AG04449 (cell line): ENCODE data around the gene MYRF.

Source experiments
- CTCF ChIA-PET: fragments of 350-600 bp; formaldehyde crosslinking; extraction: SDS; loops from one replicate; lab custom pipeline; 2021; ENCODE audit warnings: antibody characterized with exemption; lab: Yijun Ruan, JAX
- POLR2A ChIA-PET: fragments of 400-600, 350-600 bp; formaldehyde crosslinking; extraction: SDS; loops from one replicate; lab custom pipeline; 2020; ENCODE audit warnings: antibody characterized with exemption, inconsistent platforms; lab: Yijun Ruan, JAX
- DNase-seq: peaks from one replicate; pipeline ENCODE4 v3.0.0-alpha.2; 2010; ENCODE audit warnings: low read depth, low spot score
- H3K4me3 ChIP-seq: 2 replicates; pipeline ENCODE4 v1.5.1; 2011; ENCODE audit warnings: low read depth, mild to moderate bottlenecking, control low read depth, low read length
- TF ChIP-seq, protein P1 (sequence below): IDR thresholded peaks from one replicate; pipeline ENCODE4 v1.5.1; 2011; ENCODE audit warnings: mild to moderate bottlenecking, moderate library complexity, low read length, control low read depth, inconsistent platforms; ENCODE audit not compliant: insufficient read depth; ENCODE audit errors: missing control alignments

The MYRF gene

DNA sequence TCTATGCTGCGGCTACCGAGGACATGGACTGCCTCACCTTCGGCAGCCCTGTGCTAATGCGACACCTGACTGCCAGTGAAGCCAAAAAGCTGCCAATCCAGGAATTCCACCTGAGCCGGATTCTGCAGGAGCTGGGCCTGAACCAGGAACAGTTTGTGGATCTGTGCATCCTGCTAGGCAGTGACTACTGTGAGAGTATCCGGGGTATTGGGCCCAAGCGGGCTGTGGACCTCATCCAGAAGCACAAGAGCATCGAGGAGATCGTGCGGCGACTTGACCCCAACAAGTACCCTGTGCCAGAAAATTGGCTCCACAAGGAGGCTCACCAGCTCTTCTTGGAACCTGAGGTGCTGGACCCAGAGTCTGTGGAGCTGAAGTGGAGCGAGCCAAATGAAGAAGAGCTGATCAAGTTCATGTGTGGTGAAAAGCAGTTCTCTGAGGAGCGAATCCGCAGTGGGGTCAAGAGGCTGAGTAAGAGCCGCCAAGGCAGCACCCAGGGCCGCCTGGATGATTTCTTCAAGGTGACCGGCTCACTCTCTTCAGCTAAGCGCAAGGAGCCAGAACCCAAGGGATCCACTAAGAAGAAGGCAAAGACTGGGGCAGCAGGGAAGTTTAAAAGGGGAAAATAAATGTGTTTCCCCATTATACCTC is 43.6 kb downstream of the MYRF start:
- H3K4me3 ChIP-seq: no peak overlapping the region
- ChIA-PET CTCF (interaction anchor here (1.0 to 14.8 kb wide), 29 partner anchors 8 to 587 kb away, joined by 3 to 297 read pairs (median 9); partner anchors contain the start of genes BEST1, FADS1, FADS2 and FADS3), POLR2A (interaction anchor here (1.0 kb wide), 1 partner anchor 19 kb away, joined by 3 read pairs; no protein-coding TSS in a partner anchor)
- DNase-seq: no peak
- TF ChIP-seq, protein P1, sequence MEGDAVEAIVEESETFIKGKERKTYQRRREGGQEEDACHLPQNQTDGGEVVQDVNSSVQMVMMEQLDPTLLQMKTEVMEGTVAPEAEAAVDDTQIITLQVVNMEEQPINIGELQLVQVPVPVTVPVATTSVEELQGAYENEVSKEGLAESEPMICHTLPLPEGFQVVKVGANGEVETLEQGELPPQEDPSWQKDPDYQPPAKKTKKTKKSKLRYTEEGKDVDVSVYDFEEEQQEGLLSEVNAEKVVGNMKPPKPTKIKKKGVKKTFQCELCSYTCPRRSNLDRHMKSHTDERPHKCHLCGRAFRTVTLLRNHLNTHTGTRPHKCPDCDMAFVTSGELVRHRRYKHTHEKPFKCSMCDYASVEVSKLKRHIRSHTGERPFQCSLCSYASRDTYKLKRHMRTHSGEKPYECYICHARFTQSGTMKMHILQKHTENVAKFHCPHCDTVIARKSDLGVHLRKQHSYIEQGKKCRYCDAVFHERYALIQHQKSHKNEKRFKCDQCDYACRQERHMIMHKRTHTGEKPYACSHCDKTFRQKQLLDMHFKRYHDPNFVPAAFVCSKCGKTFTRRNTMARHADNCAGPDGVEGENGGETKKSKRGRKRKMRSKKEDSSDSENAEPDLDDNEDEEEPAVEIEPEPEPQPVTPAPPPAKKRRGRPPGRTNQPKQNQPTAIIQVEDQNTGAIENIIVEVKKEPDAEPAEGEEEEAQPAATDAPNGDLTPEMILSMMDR: no peak

DNA sequence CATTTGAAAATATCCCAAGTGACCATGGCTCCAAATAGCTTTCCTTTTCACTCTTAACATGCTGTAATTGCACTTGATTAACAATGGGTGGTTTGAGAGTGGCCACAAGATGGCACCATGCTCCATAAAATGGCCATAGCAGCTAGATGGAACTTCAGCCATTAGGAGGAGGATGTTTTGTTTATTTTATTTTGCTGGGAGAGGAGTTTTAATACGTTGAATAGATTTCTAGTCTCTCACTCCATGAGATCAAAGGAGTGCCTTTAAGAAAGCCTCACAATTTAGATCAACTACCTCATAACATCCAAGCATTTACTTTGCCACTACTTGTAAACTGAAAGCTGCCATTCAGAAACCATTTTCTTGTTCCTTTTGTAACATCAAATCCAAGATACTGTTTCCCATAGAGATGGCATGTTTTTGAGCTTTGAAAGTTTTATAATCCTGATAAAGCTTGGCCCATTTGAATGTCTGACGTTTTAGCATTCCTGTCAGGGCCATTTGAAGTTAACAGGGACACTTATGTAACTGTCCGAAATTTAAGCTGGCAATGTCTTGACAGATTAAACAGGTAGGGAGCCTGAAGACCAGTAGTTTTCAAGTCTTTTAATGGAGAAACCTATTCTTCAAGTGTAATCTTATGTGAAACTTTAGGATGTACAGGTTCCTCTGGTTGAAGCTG is 45.0 kb downstream of the MYRF start:
- TF ChIP-seq, protein P1: peak; percentile 74
- DNase-seq: no peak

DNA sequence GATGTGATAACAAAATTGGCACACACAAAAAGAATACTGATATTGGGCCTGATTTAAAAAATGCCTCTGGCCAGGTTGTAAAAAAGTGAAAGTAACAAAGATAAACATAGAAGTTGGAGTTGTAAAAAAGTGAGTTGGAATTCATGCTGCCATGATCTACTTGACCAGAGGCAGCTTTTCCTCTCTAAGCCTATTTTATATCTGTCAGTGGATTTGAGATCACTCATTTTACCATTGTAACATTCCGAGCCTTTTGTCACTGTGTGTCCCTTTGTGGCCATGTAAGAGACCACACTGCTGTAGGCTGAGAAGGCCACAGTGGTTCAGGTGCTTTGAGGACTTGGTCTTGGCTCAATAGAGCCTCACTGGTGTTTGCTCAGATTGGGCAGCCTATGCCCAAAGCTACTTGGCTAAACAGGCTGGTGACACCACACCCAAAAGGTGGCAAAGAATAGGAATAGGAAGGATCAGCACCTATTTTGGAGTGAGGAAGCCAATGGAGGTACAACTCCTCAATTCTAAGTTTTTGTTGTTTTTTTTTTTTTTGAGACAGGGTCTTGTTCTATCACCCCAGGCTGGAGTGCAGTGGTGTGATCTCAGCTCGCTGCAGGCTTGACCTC is 47.3 kb downstream of the MYRF start:
- TF ChIP-seq, protein P1: no peak
- CTCF ChIA-PET: interaction anchor here (0.9 to 14.8 kb wide), 11 partner anchors 8 to 511 kb away, joined by 3 to 297 read pairs (median 44); partner anchors contain the start of genes BEST1, FADS1 and FADS2
- DNase-seq: no peak
- H3K4me3 ChIP-seq: no peak overlapping the region
- POLR2A ChIA-PET: no interaction called here

More for the DNA sequence above, 45.0 kb downstream of the MYRF start:
- H3K4me3 ChIP-seq: no peak overlapping the region
- CTCF ChIA-PET: interaction anchor here (0.6 to 14.8 kb wide), 64 partner anchors 9 to 1090 kb away, joined by 3 to 297 read pairs (median 6); partner anchors contain the start of genes BEST1, FADS1, FADS2 and FADS3
- POLR2A ChIA-PET: interaction anchor here (0.7 to 1.6 kb wide), 5 partner anchors 18 to 311 kb away, joined by 3 to 13 read pairs (median 3); partner anchors contain the start of genes FADS2 and FTH1

DNA sequence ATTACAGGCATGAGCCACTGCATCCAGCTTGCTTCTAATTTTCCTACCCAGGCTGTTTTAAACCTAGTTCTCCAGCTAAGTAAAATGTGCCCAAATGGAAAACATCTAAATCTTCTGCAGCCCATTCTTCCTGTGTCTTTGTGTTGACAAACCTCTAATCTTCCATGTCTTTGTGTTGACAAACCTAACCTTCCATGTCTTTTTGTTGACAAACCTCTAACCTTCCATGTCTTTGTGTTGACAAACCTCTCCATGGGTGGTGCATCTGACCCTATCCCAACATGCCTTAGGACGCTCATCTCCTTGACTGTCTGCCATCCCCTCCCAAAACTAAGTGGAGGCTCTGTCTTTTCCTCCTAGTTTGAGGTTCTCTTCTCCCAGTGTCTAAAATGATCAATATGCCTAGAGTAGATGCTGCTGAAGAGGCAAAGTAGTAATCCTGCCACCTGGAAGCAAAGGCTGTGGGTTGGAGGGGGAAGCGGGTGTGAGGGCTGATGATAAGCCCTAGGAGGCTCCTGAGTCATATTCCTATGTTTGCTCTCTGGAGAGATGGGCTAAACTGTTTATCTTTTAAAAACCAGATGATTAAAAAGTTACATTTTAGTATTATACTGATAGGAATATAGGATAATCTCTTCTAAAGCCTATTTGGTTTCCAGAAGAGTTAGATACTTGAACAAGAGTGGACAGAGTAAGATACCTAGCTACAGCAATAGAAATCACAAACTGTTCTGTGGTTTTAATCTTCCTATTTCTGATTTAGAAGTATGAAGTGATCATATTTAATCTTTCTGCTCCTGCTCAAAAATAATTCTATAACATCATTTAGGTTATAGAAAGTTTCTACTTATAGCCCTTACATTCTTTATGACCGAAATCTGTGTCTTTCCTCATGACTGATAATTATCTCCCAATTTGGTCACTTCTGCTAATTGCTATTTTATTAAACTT is 48.2 kb downstream of the MYRF start:
- H3K4me3 ChIP-seq: no peak overlapping the region
- TF ChIP-seq, protein P1: no peak
- POLR2A ChIA-PET: no interaction called here
- DNase-seq: no peak
- CTCF ChIA-PET: interaction anchor here (0.9 to 14.8 kb wide), 11 partner anchors 9 to 510 kb away, joined by 3 to 297 read pairs (median 11); partner anchors contain the start of genes BEST1, FADS1, FADS2 and FEN1

DNA sequence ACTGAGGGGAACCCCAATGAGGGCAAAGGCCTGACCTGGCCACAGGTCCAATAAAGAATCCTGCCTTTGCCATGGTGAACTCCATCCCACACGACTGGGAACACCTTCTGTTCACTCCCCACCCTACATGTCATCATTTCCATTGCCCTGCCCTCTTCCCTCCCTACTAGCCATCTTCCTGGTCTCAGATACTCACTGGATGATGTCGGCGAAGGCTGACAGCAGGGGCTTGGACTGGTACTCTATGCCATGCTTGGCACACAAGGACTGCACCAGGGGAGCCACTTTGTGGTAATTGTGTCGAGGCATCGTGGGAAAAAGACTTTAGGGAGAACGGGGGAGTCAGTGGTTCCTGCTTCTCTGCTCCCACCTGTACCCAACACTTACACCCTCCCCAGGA is 50.2 kb downstream of the MYRF start:
- H3K4me3 ChIP-seq: no peak overlapping the region
- ChIA-PET POLR2A (no interaction called here), CTCF (interaction anchor here (0.9 to 2.9 kb wide), 8 partner anchors 11 to 509 kb away, joined by 3 to 13 read pairs (median 5); no protein-coding TSS in a partner anchor)
- TF ChIP-seq, protein P1: no peak
- no peak for DNase-seq
